IMR-90 (cell line): Measurements from ENCODE around the gene GPR62. TPM values are rescaled to one million over a fixed set of nuclear protein-coding genes. Genes with fewer than 3 reads are reported as not detected.

ENCODE experiments used
- ATAC-seq: fragments of 200-7000 bp; cut with Tn5 transposase; 2 replicates; pipeline ENCODE4 v1.9.1; 2020; ENCODE audit warnings: low read depth, mild to moderate bottlenecking, moderate library complexity
- BruUV-seq: library from RNA; stranded (reverse); fragments of 400-500 nt; replicated peaks from 2 replicates; lab custom pipeline; 2021; lab: Mats Ljungman, UMichigan
- CTCF ChIA-PET: fragments of 300-600 bp; formaldehyde crosslinking; extraction: SDS; loops from one replicate; lab custom pipeline; 2021; ENCODE audit warnings: antibody characterized with exemption; lab: Yijun Ruan, JAX
- POLR2A ChIA-PET: fragments of 300-600 bp; sonication (Branson Sonifier 250); formaldehyde crosslinking; loops from one replicate; lab custom pipeline; 2022; ENCODE audit warnings: antibody characterized with exemption; ENCODE audit not compliant: unreplicated experiment; lab: Charles Lee
- DNase-seq: peaks from one replicate; pipeline ENCODE4 v3.0.0; 2013
- H2AFZ ChIP-seq: replicated peaks from 2 replicates; pipeline ENCODE3; 2013; ENCODE audit warnings: low read length, mild to moderate bottlenecking; ENCODE audit not compliant: poor library complexity
- H2AK5ac ChIP-seq: 2 replicates; pipeline ENCODE4 v1.6.1; 2013; ENCODE audit warnings: low read depth, low read length, inconsistent platforms
- H2AK9ac ChIP-seq: replicated peaks from 2 replicates; pipeline ENCODE3; 2013; ENCODE audit warnings: mild to moderate bottlenecking, low read depth, low read length, moderate library complexity; ENCODE audit not compliant: poor library complexity
- H2BK120ac ChIP-seq: 2 replicates; pipeline ENCODE4 v1.6.1; 2013; ENCODE audit warnings: low read depth, low read length, inconsistent platforms
- H2BK15ac ChIP-seq: 3 replicates; pipeline ENCODE4 v1.6.1; 2013; ENCODE audit warnings: low read depth, low read length, inconsistent platforms
- H2BK20ac ChIP-seq: 2 replicates; pipeline ENCODE4 v1.6.1; 2013; ENCODE audit warnings: low read depth, mild to moderate bottlenecking, inconsistent platforms, low read length, moderate library complexity
- H2BK5ac ChIP-seq: 2 replicates; pipeline ENCODE4 v1.6.1; 2013; ENCODE audit warnings: mild to moderate bottlenecking, low read depth, low read length, inconsistent platforms; ENCODE audit not compliant: poor library complexity, severe bottlenecking
- H3K14ac ChIP-seq: replicated peaks from 2 replicates; pipeline ENCODE4 v1.6.1; 2013; ENCODE audit warnings: low read depth, low read length, inconsistent platforms
- H3K18ac ChIP-seq: 2 replicates; pipeline ENCODE4 v1.6.1; 2013; ENCODE audit warnings: low read depth, low read length, control low read depth
- H3K23ac ChIP-seq: 2 replicates; pipeline ENCODE4 v1.6.1; 2013; ENCODE audit warnings: low read depth, low read length, inconsistent platforms
- H3K27ac ChIP-seq: 2 replicates; pipeline ENCODE4 v1.5.1; 2013; ENCODE audit warnings: mild to moderate bottlenecking, control low read depth, low read length; ENCODE audit not compliant: insufficient read depth
- H3K27me3 ChIP-seq: 2 replicates; pipeline ENCODE4 v1.6.1; 2013; ENCODE audit warnings: low read length; ENCODE audit not compliant: control insufficient read depth, insufficient read depth
- H3K36me3 ChIP-seq: 2 replicates; pipeline ENCODE4 v1.6.1; 2013; ENCODE audit warnings: low read length, mixed read lengths; ENCODE audit not compliant: control insufficient read depth, insufficient read depth
- H3K4ac ChIP-seq: 2 replicates; pipeline ENCODE4 v1.6.1; 2013; ENCODE audit warnings: low read depth, low read length, inconsistent platforms
- H3K4me1 ChIP-seq: 2 replicates; pipeline ENCODE4 v1.6.1; 2013; ENCODE audit warnings: low read length, mixed read lengths; ENCODE audit not compliant: control insufficient read depth, insufficient read depth
- H3K4me2 ChIP-seq: 2 replicates; pipeline ENCODE4 v1.6.1; 2013; ENCODE audit warnings: low read depth, mild to moderate bottlenecking, control low read depth, low read length, moderate library complexity
- H3K4me3 ChIP-seq: 2 replicates; pipeline ENCODE4 v1.5.1; 2013; ENCODE audit warnings: low read depth, mild to moderate bottlenecking, control low read depth, low read length, moderate library complexity; ENCODE audit not compliant: insufficient read depth
- H3K56ac ChIP-seq: 2 replicates; pipeline ENCODE4 v1.6.1; 2013; ENCODE audit warnings: low read length, inconsistent platforms; ENCODE audit not compliant: insufficient read depth; ENCODE audit errors: extremely low read depth
- H3K79me1 ChIP-seq, 2 experiments: 2 replicates each; pipeline ENCODE4 v1.6.1; 2013; ENCODE audit warnings: low read length in 2 of 2, inconsistent platforms in 1 of 2, low read depth in 1 of 2
- H3K9ac ChIP-seq: 2 replicates; pipeline ENCODE4 v1.6.1; 2013; ENCODE audit warnings: low read depth, low read length, control low read depth
- H3K9me1 ChIP-seq: 2 replicates; pipeline ENCODE4 v1.6.1; 2013; ENCODE audit warnings: low read length, inconsistent platforms; ENCODE audit not compliant: insufficient read depth
- H3K9me3 ChIP-seq: 2 replicates; pipeline ENCODE4 v1.6.1; 2013; ENCODE audit warnings: low read length; ENCODE audit not compliant: control insufficient read depth, insufficient read depth
- H4K20me1 ChIP-seq: 2 replicates; pipeline ENCODE4 v1.6.1; 2013; ENCODE audit warnings: low read length, inconsistent platforms; ENCODE audit not compliant: insufficient read depth
- H4K5ac ChIP-seq: 2 replicates; pipeline ENCODE4 v1.6.1; 2013; ENCODE audit warnings: mild to moderate bottlenecking, low read depth, low read length, control low read depth
- H4K8ac ChIP-seq, 2 experiments: 2 replicates each; pipeline ENCODE4 v1.6.1; 2013; ENCODE audit warnings: low read depth in 2 of 2, low read length in 2 of 2, control low read depth in 1 of 2, inconsistent platforms in 1 of 2
- H4K91ac ChIP-seq: 2 replicates; pipeline ENCODE4 v1.6.1; 2013; ENCODE audit warnings: low read depth, low read length, inconsistent platforms; ENCODE audit not compliant: insufficient read depth
- BHLHE40 ChIP-seq: fragments of 150-350 bp; IDR thresholded peaks from 2 replicates; pipeline ENCODE4 v1.6.1; 2016; ENCODE audit warnings: mild to moderate bottlenecking, low read depth, low read length
- CEBPB ChIP-seq: IDR thresholded peaks from 2 replicates; pipeline ENCODE4 v1.6.1; 2012; ENCODE audit warnings: low read depth, low read length, improper control_type of control experiment
- FOS ChIP-seq: fragments of 150-350 bp; IDR thresholded peaks from 2 replicates; pipeline ENCODE4 v1.6.1; 2016; ENCODE audit warnings: low read depth, low read length
- MAFK ChIP-seq: IDR thresholded peaks from 2 replicates; pipeline ENCODE4 v1.6.1; 2012; ENCODE audit warnings: low read depth, low read length, improper control_type of control experiment
- MAZ ChIP-seq: IDR thresholded peaks from 2 replicates; pipeline ENCODE4 v1.6.1; 2012; ENCODE audit warnings: low read depth, mild to moderate bottlenecking, low read length, improper control_type of control experiment, moderate library complexity, borderline replicate concordance
- NFE2L2 ChIP-seq: fragments of 150-350 bp; IDR thresholded peaks from 2 replicates; pipeline ENCODE4 v1.6.1; 2016; ENCODE audit warnings: low read depth, mild to moderate bottlenecking, low read length
- POLR2A ChIP-seq: IDR thresholded peaks from 2 replicates; pipeline ENCODE4 v1.6.1; 2012; ENCODE audit warnings: mild to moderate bottlenecking, low read depth, low read length
- RAD21 ChIP-seq: IDR thresholded peaks from 2 replicates; pipeline ENCODE4 v1.6.1; 2012; ENCODE audit warnings: low read length, improper control_type of control experiment
- RCOR1 ChIP-seq: IDR thresholded peaks from 2 replicates; pipeline ENCODE4 v1.6.1; 2012; ENCODE audit warnings: mild to moderate bottlenecking, low read length, improper control_type of control experiment; ENCODE audit not compliant: insufficient replicate concordance
- RFX5 ChIP-seq: IDR thresholded peaks from 2 replicates; pipeline ENCODE4 v1.8.0; 2012; ENCODE audit warnings: low read depth, mild to moderate bottlenecking, low read length, moderate library complexity
- SMC3 ChIP-seq: fragments of 150-350 bp; IDR thresholded peaks from 2 replicates; pipeline ENCODE4 v1.6.1; 2016; ENCODE audit warnings: low read depth, mild to moderate bottlenecking, antibody characterized with exemption, low read length, moderate library complexity
- WGBS, 2 experiments: methylation state at CpG; one replicate each; pipeline versions ENCODE4 v1.1.5 to v1.1.7; 2013; ENCODE audit warnings: missing lambda C conversion rate in 2 of 2; ENCODE audit not compliant: insufficient read length in 1 of 2; ENCODE audit errors: extremely low coverage in 2 of 2; 5-methylcytosine and 5-hydroxymethylcytosine counted together
- dilution Hi-C: fragments of 300-500 bp; cut with HindIII; formaldehyde crosslinking; loops from one replicate; pipeline ENCODE4 v1.14.3; 2018; ENCODE audit warnings: low sequenced_read_pairs; ENCODE audit not compliant: unreplicated experiment
- in situ Hi-C: fragments of 300-500 bp; cut with MboI; formaldehyde crosslinking; loops from 3 replicates; pipeline ENCODE4 v1.14.3; 2019; ENCODE audit warnings: low sequenced_read_pairs, inconsistent platforms, mixed read lengths
- intact Hi-C: fragments of 100-400 bp; cut with micrococcal nuclease; formaldehyde crosslinking; loops from 2 replicates; pipeline ENCODE4 v1.10.0; 2022
- polyA plus RNA-seq, 3 experiments: library from polyadenylated mRNA; depleted of rRNA; stranded (reverse); fragments of >200 nt; gene quantifications; 2 replicates each; pipeline ENCODE4 v1.2.3, GENCODE V29; 2012; ENCODE audit warnings: low replicate concordance in 1 of 3
- total RNA-seq: library from RNA; depleted of rRNA; stranded (reverse); fragments of >200 nt; gene quantifications from 2 replicates; pipeline ENCODE4 v1.2.3, GENCODE V29; 2012
- TF ChIP-seq, protein P1 (sequence below): fragments of 150-350 bp; IDR thresholded peaks from 2 replicates; pipeline ENCODE4 v1.6.1; 2017; ENCODE audit warnings: mild to moderate bottlenecking, antibody characterized with exemption, low read length, low read depth
- TF ChIP-seq, protein P2 (sequence below): fragments of 150-350 bp; IDR thresholded peaks from 2 replicates; pipeline ENCODE4 v1.6.1; 2016; ENCODE audit warnings: low read depth, mild to moderate bottlenecking, low read length, moderate library complexity, borderline replicate concordance
- TF ChIP-seq, protein P3 (sequence below): conservative IDR thresholded peaks from 2 replicates; pipeline ENCODE4 v1.5.1; 2012; ENCODE audit warnings: mild to moderate bottlenecking, low read depth, low read length, improper control_type of control experiment

Gene GPR62
- total and polyA plus RNA-seq, 2 of the 4 experiments (the other 2 are of a cell fraction), result under 0.01 TPM; not detected in 1

DNA sequence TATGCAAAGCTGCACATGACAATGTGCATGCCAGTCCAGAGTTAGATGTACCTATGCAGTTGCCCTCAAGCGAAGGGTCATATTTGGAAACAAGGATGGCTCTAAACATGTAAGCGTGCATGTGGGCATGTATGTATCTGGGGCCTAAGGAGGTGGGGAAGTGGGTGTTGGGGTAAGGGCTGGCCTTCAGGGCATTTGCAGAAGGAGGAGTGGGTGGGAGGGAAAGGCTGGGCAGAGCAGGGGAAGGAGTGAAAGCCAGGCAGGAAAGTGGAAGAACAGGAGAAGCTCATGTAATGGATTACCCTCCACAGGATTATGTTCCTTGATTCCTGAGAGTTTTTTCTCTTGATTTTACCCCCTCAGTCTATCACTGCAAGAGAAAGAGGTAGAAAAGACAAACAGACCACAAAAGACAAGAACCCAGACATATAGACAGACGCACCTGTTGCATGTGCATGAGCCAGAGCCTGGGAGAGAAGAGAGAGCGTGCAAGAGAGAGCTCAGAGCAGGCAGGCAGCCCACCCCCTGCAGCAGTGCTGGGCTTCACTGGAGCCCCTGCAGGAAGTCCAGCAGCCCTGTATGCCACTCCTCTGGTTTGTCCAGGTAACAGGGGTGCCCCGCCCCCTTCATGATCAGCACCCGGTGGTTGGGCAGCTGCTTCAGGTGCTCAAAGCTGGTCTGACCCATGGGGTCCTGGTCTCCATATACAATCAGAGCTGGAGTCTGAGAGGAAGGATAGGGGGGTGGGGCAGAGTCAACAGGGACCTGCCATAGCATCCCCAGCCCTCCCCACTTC is 13.9 kb downstream of the GPR62 start:
- 100% methylated on average over 2 of the region's 6 CpGs; no CpG with 5 or more reads in 1 of the 2 experiments for WGBS, 2 experiments
- Histone ChIP-seq H3K4me2 (no peak overlapping the region; the same call in 1 of the 2 replicates), H2AK5ac (no peak overlapping the region), H2BK15ac (no peak overlapping the region), H3K27ac (no peak overlapping the region), H2BK5ac (no peak overlapping the region), H3K9ac (no peak overlapping the region), H3K4me1 (peaks cover 26% of the 10 kb centered on the region), H3K9me1 (peaks cover 21% of the 10 kb centered on the region), H2AFZ (peak overlapping the region; percentile 38), H3K9me3 (no peaks in the 10 kb centered on the region), H2AK9ac (no peak overlapping the region), H3K4me3 (no peak overlapping the region), H4K91ac (no peak overlapping the region), H3K79me1 (peaks cover 35 to 61% of the 10 kb centered on the region in 2 experiments), H3K36me3 (no peaks in the 10 kb centered on the region; the same call in 1 of the 2 replicates), H3K27me3 (no peaks in the 10 kb centered on the region), H4K20me1 (no peaks in the 10 kb centered on the region; the same call in 1 of the 2 replicates), H3K23ac (peak overlapping the region; percentile 48; the same call in 1 of the 2 replicates), H2BK120ac (no peak overlapping the region), H3K56ac (no peak overlapping the region), H3K14ac (0 out of 2 replicates have a peak overlapping the region, but pooled peaks have one; percentile 52), H3K18ac (no peak overlapping the region), H4K5ac (no peak overlapping the region), H4K8ac (no peak overlapping the region), H2BK20ac (no peak overlapping the region), H3K4ac (peak overlapping the region; percentile 63; the same call in 1 of the 2 replicates)
- in situ Hi-C loops, result loop anchor here (25.0 kb wide), 1 partner anchor 1632 kb away; the partner anchor contains the start of genes RASSF1, TUSC2 and ZMYND10
- CTCF ChIA-PET, result no interaction called here
- DNase-seq, result no peak
- no TSS peak for BruUV-seq
- POLR2A ChIA-PET, result no interaction called here
- no peak for ATAC-seq
- intact Hi-C loops, result no loop called here
- dilution Hi-C loops, result no loop called here
- TF ChIP-seq MAFK (no peak), MAZ (no peak), RFX5 (no peak), POLR2A (no peak), FOS (no peak), NFE2L2 (no peak), SMC3 (no peak), BHLHE40 (no peak), RCOR1 (no peak), RAD21 (no peak), CEBPB (no peak)
- TF ChIP-seq, protein P1, sequence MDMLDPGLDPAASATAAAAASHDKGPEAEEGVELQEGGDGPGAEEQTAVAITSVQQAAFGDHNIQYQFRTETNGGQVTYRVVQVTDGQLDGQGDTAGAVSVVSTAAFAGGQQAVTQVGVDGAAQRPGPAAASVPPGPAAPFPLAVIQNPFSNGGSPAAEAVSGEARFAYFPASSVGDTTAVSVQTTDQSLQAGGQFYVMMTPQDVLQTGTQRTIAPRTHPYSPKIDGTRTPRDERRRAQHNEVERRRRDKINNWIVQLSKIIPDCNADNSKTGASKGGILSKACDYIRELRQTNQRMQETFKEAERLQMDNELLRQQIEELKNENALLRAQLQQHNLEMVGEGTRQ, result no peak
- TF ChIP-seq, protein P2, sequence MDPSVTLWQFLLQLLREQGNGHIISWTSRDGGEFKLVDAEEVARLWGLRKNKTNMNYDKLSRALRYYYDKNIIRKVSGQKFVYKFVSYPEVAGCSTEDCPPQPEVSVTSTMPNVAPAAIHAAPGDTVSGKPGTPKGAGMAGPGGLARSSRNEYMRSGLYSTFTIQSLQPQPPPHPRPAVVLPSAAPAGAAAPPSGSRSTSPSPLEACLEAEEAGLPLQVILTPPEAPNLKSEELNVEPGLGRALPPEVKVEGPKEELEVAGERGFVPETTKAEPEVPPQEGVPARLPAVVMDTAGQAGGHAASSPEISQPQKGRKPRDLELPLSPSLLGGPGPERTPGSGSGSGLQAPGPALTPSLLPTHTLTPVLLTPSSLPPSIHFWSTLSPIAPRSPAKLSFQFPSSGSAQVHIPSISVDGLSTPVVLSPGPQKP, result no peak
- TF ChIP-seq, protein P3, sequence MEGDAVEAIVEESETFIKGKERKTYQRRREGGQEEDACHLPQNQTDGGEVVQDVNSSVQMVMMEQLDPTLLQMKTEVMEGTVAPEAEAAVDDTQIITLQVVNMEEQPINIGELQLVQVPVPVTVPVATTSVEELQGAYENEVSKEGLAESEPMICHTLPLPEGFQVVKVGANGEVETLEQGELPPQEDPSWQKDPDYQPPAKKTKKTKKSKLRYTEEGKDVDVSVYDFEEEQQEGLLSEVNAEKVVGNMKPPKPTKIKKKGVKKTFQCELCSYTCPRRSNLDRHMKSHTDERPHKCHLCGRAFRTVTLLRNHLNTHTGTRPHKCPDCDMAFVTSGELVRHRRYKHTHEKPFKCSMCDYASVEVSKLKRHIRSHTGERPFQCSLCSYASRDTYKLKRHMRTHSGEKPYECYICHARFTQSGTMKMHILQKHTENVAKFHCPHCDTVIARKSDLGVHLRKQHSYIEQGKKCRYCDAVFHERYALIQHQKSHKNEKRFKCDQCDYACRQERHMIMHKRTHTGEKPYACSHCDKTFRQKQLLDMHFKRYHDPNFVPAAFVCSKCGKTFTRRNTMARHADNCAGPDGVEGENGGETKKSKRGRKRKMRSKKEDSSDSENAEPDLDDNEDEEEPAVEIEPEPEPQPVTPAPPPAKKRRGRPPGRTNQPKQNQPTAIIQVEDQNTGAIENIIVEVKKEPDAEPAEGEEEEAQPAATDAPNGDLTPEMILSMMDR, result no peak
